T-helper 2 cell treated with Interferon-gamma antibody and Interleukin-4, amounts not matched to agents 5 μg/mL and 100 μg/mL, for 36 hours (primary cell): ENCODE measurements around the gene RSPH4A.

Experiments
- DNase-seq: peaks from one replicate; pipeline ENCODE4 v3.0.0; 2021; ENCODE audit warnings: low spot score
- H3K27ac Mint-ChIP-seq: one replicate; pipeline ENCODE4 v1.8.0; 2021; ENCODE audit warnings: mild to moderate bottlenecking, mixed read lengths
- H3K27me3 Mint-ChIP-seq: one replicate; pipeline ENCODE4 v1.8.0; 2021; ENCODE audit warnings: low read depth, mixed read lengths
- H3K36me3 Mint-ChIP-seq: one replicate; pipeline ENCODE4 v1.8.0; 2021; ENCODE audit warnings: low read depth, mixed read lengths
- H3K4me1 Mint-ChIP-seq: one replicate; pipeline ENCODE4 v1.8.0; 2021; ENCODE audit warnings: low read depth, mixed read lengths
- H3K4me3 Mint-ChIP-seq: one replicate; pipeline ENCODE4 v1.8.0; 2022; ENCODE audit warnings: mild to moderate bottlenecking, moderate library complexity, mixed read lengths
- H3K9me3 Mint-ChIP-seq: one replicate; pipeline ENCODE4 v1.8.0; 2021; ENCODE audit warnings: mixed read lengths

RSPH4A gene

GRCh38 chr6:116615937-116616736 lies at the start of gene RSPH4A:
Gene RSPH4A (plus strand): TSS chr6:116616479. CDS start chr6:116616624, 145 bp downstream.
- H3K4me3 Mint-ChIP-seq = peak within 1 kb of the TSS; percentile 92
- peak; percentile 64 for DNase-seq
- no peaks in the 10 kb centered on the region for H3K36me3 Mint-ChIP-seq
- H3K4me1 Mint-ChIP-seq = peaks cover 16% of the 10 kb centered on the region
- H3K27me3 Mint-ChIP-seq = peaks cover 54% of the 10 kb centered on the region
- no peaks in the 10 kb centered on the region for H3K9me3 Mint-ChIP-seq
- peak within 1 kb of the TSS; percentile 17 for H3K27ac Mint-ChIP-seq

- no peak for DNase-seq
- H3K36me3 Mint-ChIP-seq = peaks cover 2% of the 10 kb centered on the region
Measured at GRCh38 chr6:116568111-116568510, 48.2 kb upstream of the RSPH4A start.

GRCh38 chr6:116568821-116569755 lies 47.2 kb upstream of the RSPH4A start:
- peaks cover 5% of the 10 kb centered on the region for H3K36me3 Mint-ChIP-seq
- no peaks in the 10 kb centered on the region for H3K9me3 Mint-ChIP-seq
- DNase-seq = no peak
- H3K27me3 Mint-ChIP-seq = peaks cover 12% of the 10 kb centered on the region
- no peak overlapping the region for H3K27ac Mint-ChIP-seq
- H3K4me3 Mint-ChIP-seq = no peak overlapping the region
- peaks cover 26% of the 10 kb centered on the region for H3K4me1 Mint-ChIP-seq

More at GRCh38 chr6:116568111-116568510, 48.2 kb upstream of the RSPH4A start:
- no peak overlapping the region for H3K4me3 Mint-ChIP-seq
- H3K9me3 Mint-ChIP-seq = no peaks in the 10 kb centered on the region
- no peak overlapping the region for H3K27ac Mint-ChIP-seq
- H3K4me1 Mint-ChIP-seq = peaks cover 22% of the 10 kb centered on the region
- peaks cover 17% of the 10 kb centered on the region for H3K27me3 Mint-ChIP-seq

GRCh38 chr6:116570856-116571682 lies 45.2 kb upstream of the RSPH4A start, which contains the start of gene RWDD1:
Gene RWDD1 (plus strand): TSS chr6:116571504. CDS start chr6:116571583, 79 bp downstream.
- no peaks in the 10 kb centered on the region for H3K9me3 Mint-ChIP-seq
- H3K27ac Mint-ChIP-seq = peak within 1 kb of the TSS; percentile 95
- H3K27me3 Mint-ChIP-seq = peaks cover 11% of the 10 kb centered on the region
- peak; percentile 99 for DNase-seq
- H3K4me3 Mint-ChIP-seq = peak within 1 kb of the TSS; percentile 97
- H3K4me1 Mint-ChIP-seq = peaks cover 28% of the 10 kb centered on the region
- peaks cover 12% of the 10 kb centered on the region for H3K36me3 Mint-ChIP-seq

GRCh38 chr6:116571683-116572000 lies 44.6 kb upstream of the RSPH4A start:
- Mint-ChIP-seq H3K27me3 (peaks cover 7% of the 10 kb centered on the region), H3K4me1 (peaks cover 30% of the 10 kb centered on the region), H3K36me3 (peaks cover 15% of the 10 kb centered on the region), H3K27ac (peak overlapping the region; percentile 93), H3K4me3 (peak overlapping the region; percentile 97), H3K9me3 (no peaks in the 10 kb centered on the region)
- DNase-seq = no peak

- no peak for DNase-seq
Measured at GRCh38 chr6:116572162-116572561, 44.1 kb upstream of the RSPH4A start.

GRCh38 chr6:116575227-116575626 lies 41.1 kb upstream of the RSPH4A start:
- no peak overlapping the region for H3K27ac Mint-ChIP-seq
- no peak overlapping the region for H3K4me3 Mint-ChIP-seq
- no peaks in the 10 kb centered on the region for H3K9me3 Mint-ChIP-seq
- H3K27me3 Mint-ChIP-seq = no peaks in the 10 kb centered on the region
- H3K4me1 Mint-ChIP-seq = peaks cover 24% of the 10 kb centered on the region
- DNase-seq = no peak
- H3K36me3 Mint-ChIP-seq = peaks cover 28% of the 10 kb centered on the region

More at GRCh38 chr6:116572162-116572561, 44.1 kb upstream of the RSPH4A start:
- Mint-ChIP-seq H3K27ac (peak overlapping the region; percentile 93), H3K4me1 (peaks cover 32% of the 10 kb centered on the region), H3K4me3 (peak overlapping the region; percentile 97), H3K36me3 (peaks cover 16% of the 10 kb centered on the region), H3K9me3 (no peaks in the 10 kb centered on the region), H3K27me3 (peaks cover 3% of the 10 kb centered on the region)

GRCh38 chr6:116577486-116577885 lies 38.8 kb upstream of the RSPH4A start:
- Mint-ChIP-seq H3K27ac (no peak overlapping the region), H3K4me1 (peaks cover 18% of the 10 kb centered on the region), H3K9me3 (no peaks in the 10 kb centered on the region), H3K36me3 (peaks cover 32% of the 10 kb centered on the region), H3K4me3 (no peak overlapping the region), H3K27me3 (no peaks in the 10 kb centered on the region)
- no peak for DNase-seq

- Mint-ChIP-seq H3K36me3 (peaks cover 35% of the 10 kb centered on the region), H3K4me1 (peaks cover 13% of the 10 kb centered on the region), H3K27me3 (no peaks in the 10 kb centered on the region), H3K27ac (no peak overlapping the region), H3K9me3 (no peaks in the 10 kb centered on the region), H3K4me3 (no peak overlapping the region)
- no peak for DNase-seq
Measured at GRCh38 chr6:116578335-116578734, 37.9 kb upstream of the RSPH4A start.

GRCh38 chr6:116579143-116579542 lies 37.1 kb upstream of the RSPH4A start:
- Mint-ChIP-seq H3K27ac (no peak overlapping the region), H3K4me1 (peaks cover 9% of the 10 kb centered on the region), H3K9me3 (no peaks in the 10 kb centered on the region), H3K36me3 (peaks cover 32% of the 10 kb centered on the region), H3K27me3 (no peaks in the 10 kb centered on the region), H3K4me3 (no peak overlapping the region)
- no peak for DNase-seq

GRCh38 chr6:116580198-116580597 lies 36.1 kb upstream of the RSPH4A start:
- Mint-ChIP-seq H3K27me3 (no peaks in the 10 kb centered on the region), H3K4me3 (no peak overlapping the region), H3K27ac (no peak overlapping the region), H3K4me1 (peaks cover 7% of the 10 kb centered on the region), H3K9me3 (no peaks in the 10 kb centered on the region), H3K36me3 (peaks cover 33% of the 10 kb centered on the region)
- DNase-seq = no peak

- Mint-ChIP-seq H3K4me1 (no peaks in the 10 kb centered on the region), H3K27me3 (no peaks in the 10 kb centered on the region), H3K9me3 (no peaks in the 10 kb centered on the region), H3K4me3 (no peak overlapping the region), H3K36me3 (peaks cover 32% of the 10 kb centered on the region), H3K27ac (no peak overlapping the region)
- DNase-seq = no peak
Measured at GRCh38 chr6:116586276-116586675, 30.0 kb upstream of the RSPH4A start.

GRCh38 chr6:116586738-116587137 lies 29.5 kb upstream of the RSPH4A start:
- no peaks in the 10 kb centered on the region for H3K9me3 Mint-ChIP-seq
- H3K4me3 Mint-ChIP-seq = no peak overlapping the region
- no peak for DNase-seq
- H3K4me1 Mint-ChIP-seq = no peaks in the 10 kb centered on the region
- H3K36me3 Mint-ChIP-seq = peaks cover 33% of the 10 kb centered on the region
- H3K27me3 Mint-ChIP-seq = no peaks in the 10 kb centered on the region
- H3K27ac Mint-ChIP-seq = no peak overlapping the region
